ENCODE data around the gene MED29. TPM values are rescaled to one million over a fixed set of nuclear protein-coding genes. Genes with fewer than 3 reads are reported as not detected.

MED29 gene
- total and polyA plus RNA-seq, 5 donors from 2014 or later = 53.6 to 65.6 (median 59.5) TPM

DNA sequence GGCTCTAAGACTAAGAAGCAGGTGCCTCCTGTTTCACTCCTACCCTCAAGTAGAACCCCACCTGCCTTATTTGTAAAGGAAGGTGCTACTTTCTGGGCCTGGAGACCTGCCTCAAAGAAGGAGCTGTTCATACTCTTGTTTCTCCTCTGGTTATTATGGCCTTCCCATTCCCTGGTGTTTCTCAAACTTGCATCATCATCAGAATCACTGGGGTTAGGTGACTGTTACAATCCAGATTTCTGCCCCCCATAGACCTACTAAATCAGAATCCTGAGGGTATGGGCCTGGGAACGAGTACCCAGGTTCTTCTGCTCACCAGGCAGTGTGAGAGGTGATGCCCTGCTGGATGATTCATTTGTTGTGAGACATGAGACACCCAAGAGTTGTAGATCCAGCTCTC, 30.6 kb upstream of the MED29 start:
- no peaks in the 10 kb centered on the region for H3K27me3 Mint-ChIP-seq
- H3K4me3 Mint-ChIP-seq = no peak overlapping the region
- H3K27me3 ChIP-seq (ENCODE audit: control insufficient read depth, insufficient read depth, low read length) = no peaks in the 10 kb centered on the region
- no peak overlapping the region for H3K27ac Mint-ChIP-seq
- H3K36me3 ChIP-seq (ENCODE audit: control insufficient read depth, insufficient read depth, low read length) = peaks cover 68% of the 10 kb centered on the region
- no peak overlapping the region for H3K27ac ChIP-seq (ENCODE audit: insufficient read depth, low read length, poor library complexity, severe bottlenecking)
- H3K4me3 ChIP-seq (ENCODE audit: low read depth, low read length) = no peak overlapping the region
- peaks cover 44% of the 10 kb centered on the region for H3K36me3 Mint-ChIP-seq
- no peaks in the 10 kb centered on the region for H3K4me1 ChIP-seq (ENCODE audit: control insufficient read depth, insufficient read depth, low read length, poor library complexity, severe bottlenecking)
- ATAC-seq (ENCODE audit: low read depth in 2 of 2) = no peak
- H3K9me3 ChIP-seq (ENCODE audit: control insufficient read depth in 2 of 2, low read length in 2 of 2) = no peaks in the 10 kb centered on the region
- peaks cover 0 to 6% (median 0%) of the 10 kb centered on the region in 4 donors for H3K4me1 Mint-ChIP-seq
- H3K9me3 Mint-ChIP-seq = no peaks in the 10 kb centered on the region
- DNase-seq = no peak

DNA sequence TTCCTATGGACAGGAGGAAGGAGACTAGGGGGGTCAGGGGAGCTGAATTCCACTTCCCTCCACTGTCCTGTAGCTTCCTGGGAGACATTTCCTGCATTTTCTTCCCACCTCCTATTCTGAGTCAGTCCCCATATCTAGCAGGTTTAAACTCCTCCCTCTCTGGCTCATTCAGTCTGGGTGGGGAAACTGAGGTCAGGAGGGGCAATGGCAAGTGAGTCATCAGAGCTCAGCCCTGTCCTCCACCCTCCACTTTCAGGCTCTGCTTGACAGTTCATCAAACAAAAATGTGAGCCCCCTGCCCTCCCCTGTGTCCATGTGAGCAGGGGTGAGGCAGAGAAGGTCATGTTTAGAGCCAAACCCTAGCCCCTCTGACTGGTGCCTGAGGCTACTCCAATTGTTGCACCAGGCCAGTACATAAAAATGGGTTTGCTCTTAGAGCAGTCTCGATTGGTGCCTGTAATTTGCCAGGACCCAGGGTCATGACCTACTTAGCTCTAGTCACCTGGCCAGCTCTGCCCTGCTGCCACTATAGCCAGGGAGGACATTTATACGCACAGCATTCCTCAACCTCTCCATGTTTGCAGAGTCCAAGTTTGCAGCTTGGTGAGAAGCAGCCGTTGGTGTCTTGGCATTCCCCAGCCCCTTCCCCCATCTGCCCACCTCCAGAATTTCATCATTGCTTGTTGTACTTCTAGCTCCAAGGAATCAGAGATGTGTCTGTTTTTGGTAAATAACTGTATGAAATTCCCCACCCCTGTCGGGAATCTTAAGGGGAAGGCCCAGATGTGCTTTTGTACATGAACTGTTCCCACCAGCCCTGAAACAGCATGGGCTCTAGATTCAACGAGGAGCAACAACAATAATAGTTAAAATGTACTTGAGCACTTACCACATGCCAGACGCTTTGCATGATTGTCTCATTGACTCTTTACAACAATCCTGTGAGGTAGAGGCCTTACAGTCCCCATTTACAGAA, 28.2 kb upstream of the MED29 start:
- peaks cover 0 to 6% (median under 1%) of the 10 kb centered on the region in 4 donors for H3K4me1 Mint-ChIP-seq

DNA sequence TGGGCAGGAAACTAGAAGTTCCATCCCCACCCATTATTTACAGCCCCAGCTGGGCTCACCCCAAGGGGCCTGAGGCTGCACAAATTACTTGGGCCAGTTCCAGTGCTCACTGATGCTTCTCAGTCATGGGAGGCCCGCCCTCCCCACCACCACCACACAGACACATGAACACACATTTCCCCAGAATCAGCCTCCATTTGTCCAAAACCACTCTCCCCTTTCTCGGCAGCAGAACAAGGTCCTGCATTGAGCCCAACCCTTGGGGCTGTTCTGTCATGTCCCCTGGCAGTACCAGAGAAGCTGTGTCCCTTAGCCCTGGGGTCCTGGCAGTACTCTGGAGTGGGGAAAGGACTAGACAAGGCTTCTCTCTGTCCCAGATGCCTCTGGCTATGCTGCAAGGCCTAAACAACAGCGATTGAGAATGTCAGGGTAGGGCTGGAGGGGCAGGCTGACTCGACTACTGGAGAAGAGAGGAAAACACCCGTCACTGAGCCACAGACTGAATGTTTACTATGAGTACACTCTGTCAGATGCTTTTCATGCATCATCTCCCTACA, 27.2 kb upstream of the MED29 start:
- Histone ChIP-seq H3K27ac (ENCODE audit: insufficient read depth, low read length, poor library complexity, severe bottlenecking) (no peak overlapping the region), H3K27me3 (ENCODE audit: control insufficient read depth, insufficient read depth, low read length) (no peaks in the 10 kb centered on the region), H3K4me1 (ENCODE audit: control insufficient read depth, insufficient read depth, low read length, poor library complexity, severe bottlenecking) (no peaks in the 10 kb centered on the region), H3K4me3 (ENCODE audit: low read depth, low read length) (no peak overlapping the region), H3K36me3 (ENCODE audit: control insufficient read depth, insufficient read depth, low read length) (peaks cover 50% of the 10 kb centered on the region), H3K9me3 (ENCODE audit: control insufficient read depth in 2 of 2, low read length in 2 of 2) (no peaks in the 10 kb centered on the region)
- Mint-ChIP-seq H3K4me3 (no peak overlapping the region), H3K36me3 (peaks cover 34% of the 10 kb centered on the region), H3K27me3 (no peaks in the 10 kb centered on the region), H3K4me1 (peaks cover 0 to 9% (median under 1%) of the 10 kb centered on the region in 4 donors), H3K9me3 (no peaks in the 10 kb centered on the region), H3K27ac (no peak overlapping the region)
- ATAC-seq (ENCODE audit: low read depth in 2 of 2) (no peak), DNase-seq (no peak)

More for the DNA sequence above, 28.2 kb upstream of the MED29 start:
- H3K27me3 ChIP-seq (ENCODE audit: control insufficient read depth, insufficient read depth, low read length) = no peaks in the 10 kb centered on the region
- H3K4me3 ChIP-seq (ENCODE audit: low read depth, low read length) = no peak overlapping the region
- H3K36me3 ChIP-seq (ENCODE audit: control insufficient read depth, insufficient read depth, low read length) = peaks cover 53% of the 10 kb centered on the region
- no peaks in the 10 kb centered on the region for H3K9me3 ChIP-seq (ENCODE audit: control insufficient read depth in 2 of 2, low read length in 2 of 2)
- no peak overlapping the region for H3K4me3 Mint-ChIP-seq
- no peak for ATAC-seq (ENCODE audit: low read depth in 2 of 2)
- peak overlapping the region; percentile 26 to 77 (median 51) for H3K27ac Mint-ChIP-seq
- H3K27me3 Mint-ChIP-seq = no peaks in the 10 kb centered on the region
- no peaks in the 10 kb centered on the region for H3K9me3 Mint-ChIP-seq
- peaks cover 28% of the 10 kb centered on the region for H3K36me3 Mint-ChIP-seq
- H3K4me1 ChIP-seq (ENCODE audit: control insufficient read depth, insufficient read depth, low read length, poor library complexity, severe bottlenecking) = no peaks in the 10 kb centered on the region
- no peak for DNase-seq
- H3K27ac ChIP-seq (ENCODE audit: insufficient read depth, low read length, poor library complexity, severe bottlenecking) = no peak overlapping the region

DNA sequence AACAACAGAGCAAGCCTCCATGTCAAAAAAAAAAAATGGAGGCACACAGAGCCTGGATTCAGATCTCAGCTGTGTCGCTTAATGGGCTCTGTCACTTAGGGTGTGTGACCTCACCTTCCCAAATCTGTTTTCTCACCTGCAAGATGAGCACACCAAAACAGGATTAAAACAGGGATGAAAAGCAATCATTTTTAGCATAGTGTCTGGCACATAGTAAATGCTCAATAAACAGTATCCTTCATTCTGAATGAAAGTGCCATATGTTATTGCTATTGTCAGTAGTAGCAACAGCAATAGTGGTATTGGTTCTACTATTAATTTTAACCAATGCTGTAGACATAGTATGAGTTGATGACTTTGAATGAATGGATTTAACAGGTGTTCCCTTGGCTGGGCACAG, 25.6 kb upstream of the MED29 start:
- DNase-seq = no peak
- Mint-ChIP-seq H3K27ac (no peak overlapping the region), H3K4me1 (peaks cover 0 to 6% (median under 1%) of the 10 kb centered on the region in 4 donors), H3K9me3 (no peaks in the 10 kb centered on the region), H3K4me3 (no peak overlapping the region), H3K27me3 (no peaks in the 10 kb centered on the region), H3K36me3 (peaks cover 30% of the 10 kb centered on the region)
- no peak for ATAC-seq (ENCODE audit: low read depth in 2 of 2)
- H3K9me3 ChIP-seq (ENCODE audit: control insufficient read depth in 2 of 2, low read length in 2 of 2) = no peaks in the 10 kb centered on the region
- no peak overlapping the region for H3K27ac ChIP-seq (ENCODE audit: insufficient read depth, low read length, poor library complexity, severe bottlenecking)
- no peaks in the 10 kb centered on the region for H3K4me1 ChIP-seq (ENCODE audit: control insufficient read depth, insufficient read depth, low read length, poor library complexity, severe bottlenecking)
- no peaks in the 10 kb centered on the region for H3K27me3 ChIP-seq (ENCODE audit: control insufficient read depth, insufficient read depth, low read length)
- H3K36me3 ChIP-seq (ENCODE audit: control insufficient read depth, insufficient read depth, low read length) = peaks cover 55% of the 10 kb centered on the region
- H3K4me3 ChIP-seq (ENCODE audit: low read depth, low read length) = no peak overlapping the region

DNA sequence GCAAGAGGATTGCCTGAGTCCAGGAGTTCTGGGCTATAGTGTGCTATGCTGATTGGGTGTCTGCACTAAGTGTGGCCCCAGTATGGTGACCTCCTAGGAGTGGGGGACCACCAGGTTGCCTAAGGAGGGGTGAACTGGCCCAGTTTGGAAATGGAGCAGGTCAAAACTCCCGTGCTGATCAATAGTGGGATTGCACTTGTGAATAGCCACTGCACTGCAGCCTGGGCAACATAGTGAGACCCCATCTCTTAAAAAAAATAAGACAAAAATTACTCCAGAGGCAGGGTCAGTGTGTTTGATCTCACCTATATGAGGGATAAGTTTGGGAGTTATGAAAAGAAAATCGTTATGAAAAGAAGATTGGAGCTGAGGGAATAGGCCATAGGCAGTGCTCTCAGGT, 22.0 kb upstream of the MED29 start:
- Histone ChIP-seq H3K4me3 (ENCODE audit: low read depth, low read length) (no peak overlapping the region), H3K27ac (ENCODE audit: insufficient read depth, low read length, poor library complexity, severe bottlenecking) (no peak overlapping the region), H3K9me3 (ENCODE audit: control insufficient read depth in 2 of 2, low read length in 2 of 2) (no peaks in the 10 kb centered on the region), H3K36me3 (ENCODE audit: control insufficient read depth, insufficient read depth, low read length) (peaks cover 55% of the 10 kb centered on the region), H3K4me1 (ENCODE audit: control insufficient read depth, insufficient read depth, low read length, poor library complexity, severe bottlenecking) (no peaks in the 10 kb centered on the region), H3K27me3 (ENCODE audit: control insufficient read depth, insufficient read depth, low read length) (no peaks in the 10 kb centered on the region)
- DNase-seq (no peak), ATAC-seq (ENCODE audit: low read depth in 2 of 2) (no peak)
- Mint-ChIP-seq H3K9me3 (no peaks in the 10 kb centered on the region), H3K27me3 (no peaks in the 10 kb centered on the region), H3K36me3 (peaks cover 33% of the 10 kb centered on the region), H3K27ac (peak overlapping the region in 2 of 3 donors; percentile 15 to 52), H3K4me3 (no peak overlapping the region), H3K4me1 (peaks cover 0 to 14% (median 2%) of the 10 kb centered on the region in 4 donors)

DNA sequence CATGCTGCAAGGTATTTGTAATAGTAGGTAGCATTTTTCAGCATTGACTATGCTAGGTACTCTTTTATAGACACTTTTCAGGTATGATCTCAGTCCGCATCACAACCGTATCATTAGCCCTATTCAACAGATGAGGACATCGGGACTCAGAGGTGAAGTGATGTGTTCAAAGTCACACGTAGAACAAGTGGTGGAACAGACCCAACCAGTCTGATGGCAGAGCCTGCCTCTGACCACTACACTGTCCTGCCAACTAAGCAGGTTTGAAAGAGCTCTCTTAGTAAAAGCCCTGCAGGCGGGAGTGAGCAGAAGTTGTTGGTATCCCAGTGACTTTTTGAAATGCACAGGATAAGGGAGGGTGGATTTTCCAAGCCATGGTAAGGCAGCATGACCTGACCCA, 20.4 kb upstream of the MED29 start:
- DNase-seq = no peak
- ATAC-seq (ENCODE audit: low read depth in 2 of 2) = no peak
- Mint-ChIP-seq H3K4me1 (peaks cover 0 to 14% (median 2%) of the 10 kb centered on the region in 4 donors), H3K36me3 (peaks cover 36% of the 10 kb centered on the region), H3K9me3 (no peaks in the 10 kb centered on the region), H3K4me3 (no peak overlapping the region), H3K27me3 (no peaks in the 10 kb centered on the region), H3K27ac (peak overlapping the region in 1 of 3 donors; percentile 30)
- Histone ChIP-seq H3K9me3 (ENCODE audit: control insufficient read depth in 2 of 2, low read length in 2 of 2) (no peaks in the 10 kb centered on the region), H3K4me3 (ENCODE audit: low read depth, low read length) (no peak overlapping the region), H3K4me1 (ENCODE audit: control insufficient read depth, insufficient read depth, low read length, poor library complexity, severe bottlenecking) (no peaks in the 10 kb centered on the region), H3K36me3 (ENCODE audit: control insufficient read depth, insufficient read depth, low read length) (peaks cover 54% of the 10 kb centered on the region), H3K27ac (ENCODE audit: insufficient read depth, low read length, poor library complexity, severe bottlenecking) (no peak overlapping the region), H3K27me3 (ENCODE audit: control insufficient read depth, insufficient read depth, low read length) (no peaks in the 10 kb centered on the region)

DNA sequence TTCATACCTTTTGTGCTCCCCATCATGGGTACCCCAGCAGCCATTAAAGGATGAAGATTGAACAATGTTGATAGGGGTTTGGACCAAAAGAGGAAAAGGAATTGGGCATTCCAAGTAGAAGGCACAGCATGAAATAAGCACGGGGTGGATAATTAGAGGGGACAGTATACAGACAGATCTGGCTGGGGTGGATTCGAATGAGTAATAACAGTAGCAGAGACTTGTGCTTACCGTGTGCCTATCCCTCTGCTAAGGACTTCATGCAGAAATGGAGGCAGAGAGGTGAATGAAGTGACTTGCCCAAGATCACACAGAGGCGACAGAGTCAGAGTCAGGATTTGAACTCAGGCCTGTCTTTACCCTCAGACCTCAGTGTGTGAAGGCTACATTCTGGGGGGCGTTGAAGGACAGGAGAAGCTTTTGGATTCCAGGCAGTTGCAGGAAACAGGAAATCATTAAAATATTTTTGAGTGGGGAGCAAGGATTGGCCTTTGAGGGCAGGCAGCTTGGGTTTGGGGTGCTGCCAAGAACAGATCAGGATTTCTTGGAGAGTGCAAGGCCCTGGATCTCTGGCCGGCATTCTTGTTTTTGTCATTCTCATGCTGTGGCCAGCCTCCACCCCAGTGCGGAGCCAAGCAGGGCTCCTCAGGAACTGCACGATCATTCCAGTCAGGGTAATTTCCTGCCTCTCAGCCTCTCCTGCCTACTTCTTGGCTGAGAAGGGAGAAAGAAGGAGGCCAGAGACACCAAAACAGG, 19.0 kb upstream of the MED29 start:
- H3K9me3 Mint-ChIP-seq = no peaks in the 10 kb centered on the region
- no peak overlapping the region for H3K27ac ChIP-seq (ENCODE audit: insufficient read depth, low read length, poor library complexity, severe bottlenecking)
- DNase-seq (no peak), ATAC-seq (ENCODE audit: low read depth in 2 of 2) (no peak)
- H3K27ac Mint-ChIP-seq = peak overlapping the region in 2 of 3 donors; percentile 21 to 47
- H3K27me3 ChIP-seq (ENCODE audit: control insufficient read depth, insufficient read depth, low read length) = no peaks in the 10 kb centered on the region
- no peaks in the 10 kb centered on the region for H3K4me1 ChIP-seq (ENCODE audit: control insufficient read depth, insufficient read depth, low read length, poor library complexity, severe bottlenecking)
- H3K4me3 ChIP-seq (ENCODE audit: low read depth, low read length) = no peak overlapping the region
- H3K36me3 ChIP-seq (ENCODE audit: control insufficient read depth, insufficient read depth, low read length) = peaks cover 66% of the 10 kb centered on the region
- H3K4me3 Mint-ChIP-seq = no peak overlapping the region
- no peaks in the 10 kb centered on the region for H3K27me3 Mint-ChIP-seq
- peaks cover 48% of the 10 kb centered on the region for H3K36me3 Mint-ChIP-seq
- peaks cover 0 to 16% (median under 1%) of the 10 kb centered on the region in 4 donors for H3K4me1 Mint-ChIP-seq
- no peaks in the 10 kb centered on the region for H3K9me3 ChIP-seq (ENCODE audit: control insufficient read depth in 2 of 2, low read length in 2 of 2)
